AML-193 (cell line): ENCODE measurements around the gene EXOC6B.
"Not testable (repeated sequence)": the region's sequence is repeated elsewhere in the genome, so short reads cannot be mapped to it uniquely, and the experiment has no call there.

ENCODE experiments used
- DNase-seq, 2 experiments: peaks; one replicate each; lab custom pipeline; 2025; lab: John Stamatoyannopoulos, UW

Gene EXOC6B

DNA sequence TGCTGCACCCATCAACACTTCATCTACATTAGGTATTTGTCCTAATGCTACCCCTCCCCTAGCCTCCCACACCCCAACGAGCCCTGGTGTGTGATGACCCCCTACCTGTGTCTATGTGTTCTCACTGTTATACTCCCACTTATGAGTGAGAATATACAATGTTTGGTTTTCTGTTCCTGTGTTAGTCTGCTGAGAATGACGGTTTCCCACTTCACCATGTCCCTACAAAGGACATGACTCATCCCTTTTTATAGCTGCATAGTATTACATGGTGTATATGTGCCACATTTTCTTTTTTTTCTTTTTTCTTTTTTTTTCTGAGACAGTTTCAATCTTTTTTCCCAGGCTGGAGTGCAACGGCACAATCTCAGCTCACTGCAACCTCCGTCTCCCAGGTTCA is 394.1 kb downstream of the EXOC6B start:
- DNase-seq = no peak

GRCh38 chr2:72427022-72427861 is 398.6 kb downstream of the EXOC6B start:
- no peak for DNase-seq

DNA sequence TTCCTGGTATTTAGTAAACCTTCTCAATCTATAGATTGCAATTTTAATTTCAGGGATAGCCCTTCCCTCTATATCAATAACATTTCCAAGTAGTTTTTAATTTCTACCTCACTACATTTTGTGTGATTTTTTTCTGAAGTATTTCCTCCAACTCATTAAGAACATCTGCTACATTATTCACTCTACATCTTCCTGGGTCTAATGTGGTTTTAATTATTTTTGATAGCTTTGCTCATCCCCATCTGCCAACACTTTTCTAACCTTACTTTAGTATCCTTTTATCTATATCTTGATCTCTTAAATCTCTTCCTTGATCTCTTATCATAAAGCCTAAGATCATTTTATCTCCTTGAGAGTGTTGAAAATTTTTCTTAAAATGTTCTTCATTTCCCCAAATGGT is 399.8 kb downstream of the EXOC6B start:
- DNase-seq = no peak

DNA sequence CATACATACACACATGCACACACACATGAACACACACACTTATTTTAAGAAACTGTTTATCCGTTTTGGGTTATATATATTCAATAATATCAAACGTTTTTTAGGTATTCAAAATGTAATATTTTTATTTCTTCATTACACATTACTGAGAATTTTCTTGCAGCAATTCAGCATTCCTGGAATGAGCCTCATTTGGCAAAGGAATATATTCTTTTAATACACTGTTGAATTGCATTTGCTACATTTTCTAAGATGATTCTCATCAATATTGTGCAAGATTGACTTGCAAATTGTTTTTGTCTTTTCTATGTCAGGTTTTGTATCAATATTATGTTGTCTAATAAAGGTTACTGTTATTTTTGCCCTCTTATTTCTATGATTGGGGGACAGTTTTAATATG is 402.1 kb downstream of the EXOC6B start:
- DNase-seq = no peak

DNA sequence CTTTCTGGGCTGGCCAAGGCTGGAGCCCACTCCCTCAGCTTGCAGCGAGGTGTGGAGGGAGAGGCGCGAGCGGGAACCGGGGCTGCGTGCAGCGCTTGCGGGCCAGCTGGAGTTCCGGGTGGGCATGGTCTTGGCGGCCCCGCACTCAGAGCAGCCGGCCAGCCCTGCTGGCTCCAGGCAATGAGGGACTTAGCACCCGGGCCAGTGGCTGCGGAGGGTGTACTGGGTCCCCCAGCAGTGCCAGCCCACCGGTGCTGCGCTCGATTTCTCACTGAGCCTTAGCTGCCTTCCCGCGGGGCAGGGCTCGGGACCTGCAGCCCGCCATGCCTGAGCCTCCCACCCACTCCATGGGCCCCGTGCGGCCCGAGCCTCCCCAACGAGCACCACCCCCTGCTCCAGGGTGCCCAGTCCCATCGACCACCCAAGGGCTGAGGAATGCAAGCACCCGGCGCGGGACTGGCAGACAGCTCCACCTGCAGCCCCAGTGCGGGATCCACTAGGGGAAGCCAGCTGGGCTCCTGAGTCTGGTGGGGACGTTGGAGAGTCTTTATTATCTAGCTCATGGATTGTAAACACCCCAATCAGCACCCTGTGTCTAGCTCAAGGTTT is 404.0 kb downstream of the EXOC6B start:
- not testable (repeated sequence) for DNase-seq

DNA sequence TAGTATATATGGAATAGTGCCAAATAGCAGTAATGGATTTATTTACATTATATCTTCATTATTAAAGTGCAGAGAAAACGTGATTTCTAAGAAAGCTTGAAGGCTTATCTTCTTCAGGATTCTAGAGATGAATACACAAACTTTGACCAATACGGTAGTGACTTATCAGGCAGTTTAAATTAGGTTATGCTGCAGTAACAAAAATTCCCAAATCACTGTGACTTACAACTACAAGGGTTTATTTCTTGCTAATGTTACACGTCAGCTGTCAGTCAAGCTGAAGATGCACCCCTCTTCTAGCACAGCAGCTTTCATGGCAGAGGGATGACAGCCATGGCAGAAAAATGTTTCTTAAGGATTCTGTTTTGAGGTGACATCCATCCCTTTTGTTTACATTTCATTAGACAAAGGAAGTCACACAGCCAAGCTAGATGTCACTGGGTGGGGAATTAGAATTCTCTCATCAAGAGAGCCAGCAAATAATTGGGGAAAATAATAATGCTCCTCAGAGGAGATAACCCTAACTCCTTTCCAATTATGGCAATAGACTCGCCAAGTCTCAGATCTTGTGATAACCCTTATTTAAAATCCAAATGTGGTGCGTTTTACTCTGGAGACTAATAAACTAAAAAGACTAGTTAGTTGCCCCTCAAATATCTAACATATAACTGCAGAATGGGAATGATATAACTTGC is 409.9 kb downstream of the EXOC6B start:
- no peak for DNase-seq

- DNase-seq = no peak
Observed at GRCh38 chr2:72415241-72415661, 410.6 kb downstream of the EXOC6B start.

GRCh38 chr2:72414137-72414760 is 411.6 kb downstream of the EXOC6B start:
- no peak for DNase-seq

DNA sequence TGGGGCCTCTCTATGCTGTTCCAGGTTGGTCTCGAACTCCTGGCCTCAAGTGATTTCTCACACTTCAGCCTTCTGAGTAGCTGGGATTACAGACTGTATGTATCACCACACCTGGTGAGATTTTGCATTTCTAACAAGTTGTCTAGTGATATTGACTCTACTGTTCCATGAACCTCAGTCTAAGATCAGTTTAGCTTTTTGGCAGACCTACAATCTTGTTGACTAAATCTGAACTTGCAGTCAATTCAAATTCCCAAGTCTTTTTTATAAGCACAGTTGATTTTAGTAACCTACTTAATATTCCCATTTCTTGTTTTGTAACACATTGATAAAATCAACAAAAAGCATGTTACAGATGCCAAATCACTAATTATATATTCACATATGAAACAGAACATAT is 412.1 kb downstream of the EXOC6B start:
- DNase-seq = no peak

DNA sequence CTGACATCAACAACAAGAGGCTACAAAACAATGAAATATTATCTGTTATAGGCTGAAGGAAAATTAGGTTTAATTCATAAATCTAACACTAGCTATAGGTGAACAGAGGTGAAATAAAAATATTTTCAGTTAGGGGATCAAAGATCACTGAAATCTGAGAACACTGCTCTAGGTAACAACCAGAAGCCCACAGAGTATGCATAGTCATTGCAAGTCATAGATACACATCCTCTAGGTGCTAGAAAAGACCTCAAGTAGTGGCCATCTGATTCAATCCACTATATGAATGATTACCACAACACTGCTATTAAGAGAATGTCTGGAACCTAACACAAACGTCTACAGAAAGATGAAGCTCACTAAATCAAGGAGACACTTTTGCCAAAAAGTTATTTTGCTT is 413.6 kb downstream of the EXOC6B start:
- DNase-seq = no peak

DNA sequence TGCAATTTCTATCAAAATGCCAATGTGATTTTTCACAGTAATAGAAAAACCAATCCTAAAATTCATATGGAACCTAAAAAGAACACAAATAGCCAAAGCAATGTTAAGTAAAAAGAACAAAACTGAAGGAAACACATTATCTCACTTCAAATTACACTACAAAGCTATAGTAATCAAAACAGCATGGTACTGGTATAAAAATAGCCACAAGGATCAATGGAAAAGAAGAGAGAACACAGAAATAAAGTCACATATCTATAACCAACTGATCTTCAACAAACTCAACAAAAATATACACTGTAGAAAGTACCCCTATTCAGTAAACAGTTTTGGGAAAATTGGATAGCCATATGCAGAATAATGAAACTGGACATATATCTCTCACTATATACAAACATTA is 426.0 kb downstream of the EXOC6B start:
- DNase-seq = no peak

GRCh38 chr2:72395096-72395495 is 430.7 kb downstream of the EXOC6B start:
- no peak for DNase-seq

DNA sequence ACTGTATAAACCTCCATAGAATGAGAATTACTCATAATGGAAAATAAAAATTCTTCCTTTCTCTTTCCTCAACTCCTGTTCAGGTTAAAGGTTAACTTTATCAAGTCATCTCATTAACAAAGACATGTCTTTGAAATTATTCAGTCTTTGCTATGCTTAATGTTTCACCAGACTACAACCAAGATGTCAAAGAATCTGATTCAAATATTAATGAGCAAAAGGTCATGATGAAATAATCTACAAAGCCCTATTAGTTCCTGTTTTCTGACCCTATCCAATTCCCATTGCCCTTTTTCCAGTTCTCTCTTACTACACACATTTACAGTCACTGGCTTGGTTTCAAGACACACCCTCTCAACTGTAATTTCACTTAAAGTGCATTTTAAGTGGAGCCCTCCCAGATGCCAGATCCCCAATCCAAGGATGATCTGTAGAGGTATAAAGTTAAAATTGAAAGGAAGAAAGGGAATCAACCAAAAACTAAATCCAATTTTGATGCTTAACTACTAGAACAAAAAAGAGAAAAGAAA is 431.2 kb downstream of the EXOC6B start:
- DNase-seq = peak in 1 of 2 experiments; percentile 6

- no peak for DNase-seq
Observed at GRCh38 chr2:72389447-72389846, 436.4 kb downstream of the EXOC6B start.

- DNase-seq = no peak
Observed at GRCh38 chr2:72388263-72388662, 437.6 kb downstream of the EXOC6B start.

DNA sequence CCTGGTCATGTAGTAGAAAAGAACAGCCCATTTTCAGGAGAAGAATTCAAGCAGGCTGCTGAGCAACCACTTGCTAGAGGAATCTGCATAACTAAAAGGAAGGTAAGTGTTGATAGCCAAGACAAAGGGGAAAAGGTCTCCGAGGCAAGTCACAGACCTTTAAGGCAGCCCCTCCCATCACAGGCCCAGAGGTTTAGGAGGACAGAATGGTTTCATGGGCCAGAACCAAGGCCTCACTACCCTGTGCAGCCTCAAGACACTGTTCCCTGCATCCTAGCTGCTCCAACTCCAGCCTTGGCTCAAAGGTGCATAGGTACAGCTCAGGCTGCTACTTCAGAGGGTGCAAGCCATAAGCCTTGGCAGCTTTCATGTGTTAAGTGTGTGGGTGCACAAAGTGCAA is 439.5 kb downstream of the EXOC6B start:
- no peak for DNase-seq

- DNase-seq = no peak
Observed at GRCh38 chr2:72378753-72379348, 447.0 kb downstream of the EXOC6B start.

GRCh38 chr2:72367530-72368225 is 458.2 kb downstream of the EXOC6B start:
- DNase-seq = peak; percentile 4 to 7

DNA sequence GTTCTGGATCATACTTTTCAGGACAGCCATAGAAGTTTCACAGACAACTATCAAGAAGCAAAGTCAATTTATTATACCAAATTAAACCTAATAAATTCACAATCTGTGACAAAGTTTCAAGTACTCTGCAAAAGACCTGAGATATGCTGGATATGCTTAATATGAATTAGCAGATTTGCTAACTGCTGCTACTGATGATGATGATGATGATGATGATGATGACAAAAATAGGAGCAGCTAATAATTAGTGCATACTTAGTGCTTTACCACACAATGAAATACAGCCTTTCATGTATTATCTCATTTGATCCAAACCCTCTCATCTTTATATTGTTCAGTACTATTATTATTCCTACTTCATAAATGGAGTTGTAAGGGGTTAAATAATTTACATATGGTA is 462.4 kb downstream of the EXOC6B start:
- DNase-seq = no peak

GRCh38 chr2:72362733-72363132 is 463.1 kb downstream of the EXOC6B start:
- DNase-seq = no peak

DNA sequence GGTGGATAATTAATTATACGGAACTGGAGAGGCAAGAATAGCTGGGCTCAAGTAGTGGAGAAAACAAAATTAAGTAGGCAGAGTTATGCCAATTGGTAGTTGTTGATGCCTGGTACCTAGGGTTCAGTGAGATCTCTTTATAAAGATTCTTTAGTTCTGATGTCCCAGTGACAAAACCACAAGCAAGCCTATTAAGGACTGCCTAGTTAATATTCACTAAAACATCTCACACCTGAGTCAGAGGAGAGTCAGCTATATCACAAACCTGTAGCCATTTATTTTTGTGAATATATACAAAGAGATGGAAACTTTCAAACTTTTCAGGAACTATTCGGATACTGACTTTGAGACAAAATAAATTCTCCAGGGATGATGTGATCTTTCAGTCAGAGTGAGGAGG is 464.3 kb downstream of the EXOC6B start:
- no peak for DNase-seq
